Activated naive CD8-positive, alpha-beta T cell treated with anti-CD3 and anti-CD28 coated beads, Interleukin-2, amount 50 U/mL, for 16 hours (primary cell): ENCODE measurements around the gene EVC2.
"Not testable (repeated sequence)": the region's sequence is repeated elsewhere in the genome, so short reads cannot be mapped to it uniquely, and the experiment has no call there.

Source experiments
- DNase-seq: peaks from one replicate; pipeline ENCODE4 v3.0.0-alpha.2; 2020; ENCODE audit warnings: low read depth, low spot score

Gene EVC2

DNA sequence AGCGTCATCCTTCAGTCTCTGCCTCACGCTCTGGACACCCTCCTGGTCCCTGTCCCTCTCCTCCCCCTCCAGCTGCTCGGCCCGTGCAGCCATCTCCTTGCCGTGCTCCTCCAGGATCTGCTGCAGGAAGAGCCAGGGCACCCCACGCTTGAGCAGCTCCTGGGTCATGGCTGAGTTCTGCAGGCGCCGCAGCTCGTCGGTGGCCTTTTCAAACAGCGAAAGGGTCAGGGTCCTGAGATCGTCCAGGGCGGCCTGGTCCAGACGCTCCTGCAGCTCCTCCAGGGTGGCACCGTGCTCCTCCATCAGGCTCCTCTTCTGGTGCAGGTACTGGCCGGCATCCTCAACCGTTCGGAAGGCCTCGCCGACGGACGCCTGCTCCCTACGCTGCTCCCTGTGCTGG, 85.8 kb downstream of the EVC2 start:
- no peak for DNase-seq

- DNase-seq, result no peak
Observed at GRCh38 chr4:5619913-5620625, 88.3 kb downstream of the EVC2 start.

- DNase-seq, result no peak
Observed at GRCh38 chr4:5618051-5618960, 90.1 kb downstream of the EVC2 start.

DNA sequence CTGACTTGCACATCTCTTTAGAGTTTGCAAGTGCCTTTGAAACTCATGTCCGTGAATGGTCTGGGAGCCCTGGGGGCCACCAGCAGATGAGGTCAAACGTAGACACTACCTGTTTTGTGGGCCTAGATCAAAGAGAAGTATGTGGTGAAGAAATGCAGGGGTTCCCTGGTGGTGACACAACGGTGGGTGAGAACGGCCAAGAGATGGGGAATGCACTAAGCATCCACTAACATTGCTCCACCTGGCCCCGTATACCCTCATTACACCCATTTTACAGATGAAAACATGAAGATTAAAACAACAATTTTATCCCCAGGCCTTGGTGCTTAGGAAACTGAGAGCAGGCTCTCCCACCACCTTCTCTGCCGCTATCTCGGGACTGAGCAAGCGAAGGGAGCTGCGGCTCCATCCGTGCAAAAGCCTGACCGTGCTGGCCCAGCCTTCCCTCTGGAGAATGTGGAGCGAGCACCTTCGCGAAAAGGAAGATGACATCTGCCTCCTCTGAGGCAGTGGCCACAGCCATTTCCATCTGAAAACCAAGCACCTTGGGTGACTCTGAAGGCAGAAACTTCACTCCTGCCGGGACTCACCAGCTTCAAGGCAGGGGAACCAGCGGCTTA, 91.9 kb downstream of the EVC2 start:
- no peak for DNase-seq

GRCh38 chr4:5615496-5616075, 92.8 kb downstream of the EVC2 start:
- DNase-seq, result no peak

- no peak for DNase-seq
Observed at GRCh38 chr4:5611750-5612149, 96.6 kb downstream of the EVC2 start.

GRCh38 chr4:5609306-5610007, 98.9 kb downstream of the EVC2 start:
- DNase-seq, result no peak

GRCh38 chr4:5593828-5594227, 114.5 kb downstream of the EVC2 start:
- not testable (repeated sequence) for DNase-seq

DNA sequence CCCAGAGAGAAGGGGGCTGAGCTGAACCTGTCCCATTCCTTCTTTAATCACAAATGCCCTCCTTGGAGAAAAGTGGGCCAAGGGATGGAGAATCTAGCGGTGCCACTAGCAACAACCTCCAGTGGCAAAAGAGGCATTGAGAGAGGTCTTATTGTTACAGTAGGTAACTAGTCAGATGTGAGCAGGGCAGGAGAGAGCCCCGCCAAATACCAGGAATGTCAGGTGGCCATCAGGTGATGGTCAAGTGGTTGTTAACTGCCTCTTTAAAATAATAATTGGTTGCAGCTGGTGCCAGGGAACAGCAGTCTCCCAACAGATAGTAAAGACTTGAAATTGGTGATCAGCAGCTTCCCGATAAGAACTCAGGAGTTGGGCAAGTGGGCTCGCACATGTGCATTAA, 116.1 kb downstream of the EVC2 start:
- DNase-seq, result no peak

- no peak for DNase-seq
Observed at GRCh38 chr4:5589495-5589894, 118.9 kb downstream of the EVC2 start.

- DNase-seq, result no peak
Observed at GRCh38 chr4:5588046-5588445, 120.3 kb downstream of the EVC2 start.

DNA sequence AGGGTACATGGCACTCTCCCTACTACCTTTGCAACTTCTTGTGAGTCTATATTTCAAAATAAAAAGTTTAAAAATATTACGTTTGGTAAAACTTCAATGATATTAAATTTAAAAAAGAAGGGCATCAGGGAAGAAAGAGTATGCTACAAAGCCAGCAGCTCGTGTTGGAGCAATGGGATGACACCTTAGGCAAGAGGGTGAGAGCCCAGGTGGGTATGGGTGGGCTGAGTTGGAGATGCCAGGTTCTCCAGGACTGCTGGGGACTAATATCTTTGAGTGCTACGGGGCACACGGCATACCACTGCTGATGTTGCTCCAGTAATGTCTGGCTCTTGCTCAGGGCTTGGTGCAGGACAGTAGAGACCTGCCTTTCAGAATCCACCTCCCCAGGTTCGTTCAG, 132.4 kb downstream of the EVC2 start:
- DNase-seq, result no peak

GRCh38 chr4:5574386-5574785, 134.0 kb downstream of the EVC2 start:
- no peak for DNase-seq

DNA sequence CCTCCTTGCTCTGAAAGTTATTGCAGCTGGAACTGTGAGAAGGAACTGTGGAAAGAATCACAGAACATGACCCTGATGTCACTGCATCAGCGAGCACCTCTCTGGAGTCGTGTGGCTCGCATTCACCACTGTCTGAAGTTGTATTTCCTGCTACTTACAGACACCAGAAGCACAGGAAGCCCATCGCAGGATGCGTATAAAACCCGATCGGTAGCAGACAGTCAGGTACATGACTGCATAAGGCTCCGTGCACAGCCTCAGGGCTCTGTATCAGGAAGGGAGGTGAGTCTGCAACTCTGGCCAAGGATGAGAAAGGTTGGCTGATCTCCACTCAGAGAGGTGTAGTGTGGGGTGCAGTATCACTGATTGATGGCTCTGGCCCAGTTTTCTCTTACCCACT, 134.4 kb downstream of the EVC2 start:
- DNase-seq, result no peak

- no peak for DNase-seq
Observed at GRCh38 chr4:5572751-5573150, 135.6 kb downstream of the EVC2 start.

DNA sequence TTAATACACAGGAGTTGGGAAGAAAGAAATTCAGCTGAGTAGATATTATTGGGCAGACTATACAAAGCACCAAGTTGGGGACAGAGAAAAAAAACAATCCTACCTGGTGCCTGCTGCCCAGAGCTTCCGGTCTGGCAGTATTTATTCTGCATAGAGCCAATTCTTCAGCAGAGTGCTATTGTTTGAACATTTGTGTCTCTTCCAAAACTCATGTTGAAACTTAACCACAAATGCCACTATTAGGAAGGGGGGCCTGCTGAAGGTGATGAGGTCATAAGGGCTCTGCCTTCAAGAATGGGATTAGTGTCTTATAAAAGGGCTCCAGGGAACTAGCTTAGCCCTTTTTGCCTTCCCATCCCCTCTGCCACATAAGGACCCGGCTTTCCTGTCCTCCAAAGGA, 136.2 kb downstream of the EVC2 start:
- DNase-seq, result no peak

GRCh38 chr4:5571646-5572045, 136.7 kb downstream of the EVC2 start:
- no peak for DNase-seq

GRCh38 chr4:5569451-5569850, 138.9 kb downstream of the EVC2 start:
- no peak for DNase-seq

DNA sequence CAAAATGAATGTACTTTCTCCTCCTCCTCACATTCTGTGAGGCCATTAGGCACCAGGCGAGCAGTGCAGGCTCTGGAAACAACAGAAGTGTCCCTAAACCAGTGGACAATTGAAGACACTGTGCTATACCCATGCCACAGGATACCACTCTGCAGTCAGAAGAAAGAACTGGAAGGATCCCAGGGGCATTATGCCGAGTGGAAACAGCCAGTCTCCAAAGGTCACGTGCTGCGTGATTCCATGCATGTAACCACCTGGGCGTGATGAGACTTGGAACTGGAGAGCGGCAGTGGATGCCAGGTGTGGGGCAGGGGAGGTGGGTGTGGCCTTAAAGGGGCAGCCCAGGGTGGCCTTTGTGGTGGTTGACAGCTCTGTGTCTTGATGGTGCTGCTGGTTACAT, 139.4 kb downstream of the EVC2 start:
- no peak for DNase-seq

DNA sequence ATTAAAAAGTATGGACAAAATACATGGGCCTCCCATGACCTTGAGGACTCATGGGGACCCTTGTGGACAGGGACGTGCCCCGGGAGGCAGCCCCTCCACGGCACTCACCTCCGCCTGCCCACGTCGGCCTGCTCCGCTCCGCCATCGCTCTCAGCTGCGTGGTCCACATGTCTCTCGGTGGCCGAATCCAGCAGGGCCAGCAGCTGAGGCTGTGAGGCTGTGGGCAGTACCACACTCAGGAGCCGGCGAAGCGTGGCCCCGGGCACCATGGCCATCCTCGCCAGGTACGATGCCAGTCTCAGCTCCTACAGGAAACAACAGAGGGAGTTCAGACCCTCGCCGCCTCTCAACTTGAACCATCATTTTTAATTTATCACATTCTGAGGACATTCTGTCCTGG, 140.0 kb downstream of the EVC2 start:
- no peak for DNase-seq

- DNase-seq, result no peak
Observed at GRCh38 chr4:5566991-5567390, 141.4 kb downstream of the EVC2 start.

DNA sequence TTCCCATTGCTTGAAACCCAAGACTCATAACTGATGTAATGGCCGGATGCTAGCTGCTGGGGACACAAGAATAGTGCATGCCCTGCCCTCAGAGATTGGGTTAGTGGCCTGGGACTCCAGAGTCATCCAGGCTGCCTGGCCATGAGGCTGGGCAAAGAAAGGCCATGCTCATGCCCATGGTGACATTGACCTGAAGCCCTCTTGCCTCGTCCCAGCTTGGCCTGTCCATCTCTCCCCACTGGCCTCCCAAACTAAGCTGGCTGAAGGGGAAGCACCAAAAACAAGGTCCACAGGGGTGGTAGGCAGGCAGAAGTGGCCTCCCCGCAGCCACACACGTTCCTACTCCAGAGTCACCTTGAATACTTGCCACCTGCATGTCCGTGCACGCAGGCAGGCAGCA, 141.8 kb downstream of the EVC2 start:
- no peak for DNase-seq
